AG04450 (cell line): ENCODE data around the gene LIM2. TPM values are rescaled to one million over a fixed set of nuclear protein-coding genes. Genes with fewer than 3 reads are reported as not detected.

Source experiments
- CTCF ChIA-PET: fragments of 300-600, 350-600 bp; formaldehyde crosslinking; extraction: SDS; loops from one replicate; lab custom pipeline; 2022; ENCODE audit warnings: antibody characterized with exemption, inconsistent platforms; lab: Charles Lee
- POLR2A ChIA-PET: fragments of 350-600 bp; formaldehyde crosslinking; extraction: SDS; loops from one replicate; lab custom pipeline; 2021; ENCODE audit warnings: antibody characterized with exemption, inconsistent platforms; lab: Yijun Ruan, JAX
- DNase-seq: peaks from one replicate; pipeline ENCODE4 v3.0.0-alpha.2; 2011; ENCODE audit warnings: low read depth, low spot score
- H3K27ac ChIP-seq: one replicate; pipeline ENCODE4 v1.5.1; 2012; ENCODE audit warnings: low read depth, low read length, control low read depth
- H3K27me3 ChIP-seq: one replicate; pipeline ENCODE4 v1.6.0; 2012; ENCODE audit warnings: low read length; ENCODE audit not compliant: control insufficient read depth, insufficient read depth
- H3K4me3 ChIP-seq: 2 replicates; pipeline ENCODE4 v1.5.1; 2011; ENCODE audit warnings: mild to moderate bottlenecking, low read depth, low read length, control low read depth
- H3K9me3 ChIP-seq: 2 replicates; pipeline ENCODE4 v1.5.1; 2012; ENCODE audit warnings: low read length; ENCODE audit not compliant: control insufficient read depth, insufficient read depth
- CTCF ChIP-seq: IDR thresholded peaks from 2 replicates; pipeline ENCODE4 v1.5.1; 2011; ENCODE audit warnings: low read depth, low read length, control low read depth, inconsistent platforms
- polyA plus RNA-seq: library from polyadenylated mRNA; depleted of rRNA; stranded (reverse); fragments of >200 nt; gene quantifications from 2 replicates; pipeline ENCODE4 v1.2.3, GENCODE V29; 2011

LIM2 gene
- polyA plus RNA-seq, 1 experiment = not detected

GRCh38 chr19:51377422-51377821, 10.4 kb downstream of the LIM2 start:
- CTCF ChIA-PET = no interaction called here
- H3K27me3 ChIP-seq = peaks cover 3% of the 10 kb centered on the region
- DNase-seq = no peak
- no peak for TF ChIP-seq CTCF
- POLR2A ChIA-PET = no interaction called here
- no peaks in the 10 kb centered on the region; the same call in 1 of the 2 replicates for H3K9me3 ChIP-seq
- no peak overlapping the region for H3K27ac ChIP-seq
- no peak overlapping the region for H3K4me3 ChIP-seq

GRCh38 chr19:51375504-51376221, 12.1 kb downstream of the LIM2 start:
- H3K27me3 ChIP-seq = peaks cover 6% of the 10 kb centered on the region
- no peak for DNase-seq
- no peak for TF ChIP-seq CTCF
- ChIA-PET CTCF (no interaction called here), POLR2A (no interaction called here)
- no peaks in the 10 kb centered on the region for H3K9me3 ChIP-seq
- H3K27ac ChIP-seq = no peak overlapping the region
- no peak overlapping the region for H3K4me3 ChIP-seq

GRCh38 chr19:51372649-51373504, 14.9 kb downstream of the LIM2 start, which contains the start of gene NKG7:
Gene NKG7 (minus strand): TSS chr19:51372654. CDS start chr19:51372535, 119 bp downstream.
- H3K27me3 ChIP-seq = peaks cover 6% of the 10 kb centered on the region
- H3K4me3 ChIP-seq = no peak within 1 kb of the TSS
- no peaks in the 10 kb centered on the region for H3K9me3 ChIP-seq
- no peak for DNase-seq
- POLR2A ChIA-PET = no interaction called here
- H3K27ac ChIP-seq = no peak within 1 kb of the TSS
- CTCF ChIA-PET = no interaction called here
- TF ChIP-seq CTCF = no peak

- DNase-seq = no peak
- POLR2A ChIA-PET = no interaction called here
- Histone ChIP-seq H3K27me3 (peaks cover 6% of the 10 kb centered on the region), H3K27ac (no peak overlapping the region), H3K4me3 (no peak overlapping the region), H3K9me3 (no peaks in the 10 kb centered on the region; the same call in 1 of the 2 replicates)
- no peak for TF ChIP-seq CTCF
- CTCF ChIA-PET = no interaction called here
Measured at GRCh38 chr19:51372021-51372648, 15.6 kb downstream of the LIM2 start.
